GM20431 (cell line): ENCODE results near the gene PCOLCE2.
"Not testable (repeated sequence)": the region's sequence is repeated elsewhere in the genome, so short reads cannot be mapped to it uniquely, and the experiment has no call there.

Experiments used
- in situ Hi-C: fragments of 300-500 bp; cut with MseI, MboI; formaldehyde crosslinking; loops from one replicate; pipeline ENCODE4 v1.15.0; 2020; ENCODE audit warnings: low sequenced_read_pairs; ENCODE audit not compliant: unreplicated experiment

The PCOLCE2 gene

GRCh38 chr3:142875099-142875498 lies 13.8 kb downstream of the PCOLCE2 start:
- in situ Hi-C loops = no loop called here

GRCh38 chr3:142868382-142868781 lies 20.5 kb downstream of the PCOLCE2 start:
- in situ Hi-C loops = not testable (repeated sequence)

GRCh38 chr3:142866841-142867631 lies 21.8 kb downstream of the PCOLCE2 start:
- in situ Hi-C loops = no loop called here

- in situ Hi-C loops = no loop called here
These were observed 24.7 kb downstream of the PCOLCE2 start for GRCh38 chr3:142863930-142864920.

- in situ Hi-C loops = no loop called here
These were observed 25.7 kb downstream of the PCOLCE2 start for GRCh38 chr3:142863010-142863817.

- in situ Hi-C loops = no loop called here
These were observed 27.0 kb downstream of the PCOLCE2 start for GRCh38 chr3:142861926-142862325.

- in situ Hi-C loops = no loop called here
These were observed 30.8 kb downstream of the PCOLCE2 start for GRCh38 chr3:142858043-142858442.

- in situ Hi-C loops = no loop called here
These were observed 31.8 kb downstream of the PCOLCE2 start for GRCh38 chr3:142857056-142857455.

- in situ Hi-C loops = no loop called here
These were observed 35.4 kb downstream of the PCOLCE2 start for GRCh38 chr3:142853270-142854168.

GRCh38 chr3:142852009-142852408 lies 36.9 kb downstream of the PCOLCE2 start:
- in situ Hi-C loops = no loop called here

GRCh38 chr3:142850395-142851023 lies 38.4 kb downstream of the PCOLCE2 start:
- in situ Hi-C loops = no loop called here

- in situ Hi-C loops = no loop called here
These were observed 39.7 kb downstream of the PCOLCE2 start for GRCh38 chr3:142849148-142849547.

- in situ Hi-C loops = no loop called here
These were observed 41.9 kb downstream of the PCOLCE2 start for GRCh38 chr3:142846779-142847577.

GRCh38 chr3:142844339-142844977 lies 44.4 kb downstream of the PCOLCE2 start:
- in situ Hi-C loops = no loop called here

- in situ Hi-C loops = no loop called here
These were observed 49.1 kb downstream of the PCOLCE2 start for GRCh38 chr3:142839831-142840230.

- in situ Hi-C loops = no loop called here
These were observed 51.4 kb downstream of the PCOLCE2 start for GRCh38 chr3:142837526-142837925.

GRCh38 chr3:142828703-142829305 lies 60.1 kb downstream of the PCOLCE2 start:
- in situ Hi-C loops = loop anchor here (10.0 kb wide), 1 partner anchor 166 kb away; no protein-coding TSS in a partner anchor
